BE2C (cell line): ENCODE measurements around the gene LDLRAD4.

Experiments used
- DNase-seq: peaks from one replicate; pipeline ENCODE4 v3.0.0-alpha.2; 2020
- H3K27me3 ChIP-seq: fragments of 250-450 bp; sonication (Bioruptor Pico); 2 replicates; pipeline ENCODE4 v1.5.1; 2020; ENCODE audit warnings: mild to moderate bottlenecking
- H3K36me3 ChIP-seq: fragments of 250-450 bp; sonication (Bioruptor Pico); 2 replicates; pipeline ENCODE4 v1.5.1; 2020; ENCODE audit warnings: mild to moderate bottlenecking
- H3K4me1 ChIP-seq: fragments of 250-450 bp; sonication (Bioruptor Pico); 2 replicates; pipeline ENCODE4 v1.5.1; 2020
- H3K4me3 ChIP-seq: 2 replicates; pipeline ENCODE4 v1.5.1; 2011; ENCODE audit warnings: low read depth, low read length
- H3K9me3 ChIP-seq: fragments of 250-450 bp; sonication (Bioruptor Pico); 2 replicates; pipeline ENCODE4 v1.5.1; 2020
- TF ChIP-seq, protein P1 (sequence below): IDR thresholded peaks from 2 replicates; pipeline ENCODE4 v1.5.1; 2012; ENCODE audit warnings: mild to moderate bottlenecking, low read depth, low read length

LDLRAD4 gene

DNA sequence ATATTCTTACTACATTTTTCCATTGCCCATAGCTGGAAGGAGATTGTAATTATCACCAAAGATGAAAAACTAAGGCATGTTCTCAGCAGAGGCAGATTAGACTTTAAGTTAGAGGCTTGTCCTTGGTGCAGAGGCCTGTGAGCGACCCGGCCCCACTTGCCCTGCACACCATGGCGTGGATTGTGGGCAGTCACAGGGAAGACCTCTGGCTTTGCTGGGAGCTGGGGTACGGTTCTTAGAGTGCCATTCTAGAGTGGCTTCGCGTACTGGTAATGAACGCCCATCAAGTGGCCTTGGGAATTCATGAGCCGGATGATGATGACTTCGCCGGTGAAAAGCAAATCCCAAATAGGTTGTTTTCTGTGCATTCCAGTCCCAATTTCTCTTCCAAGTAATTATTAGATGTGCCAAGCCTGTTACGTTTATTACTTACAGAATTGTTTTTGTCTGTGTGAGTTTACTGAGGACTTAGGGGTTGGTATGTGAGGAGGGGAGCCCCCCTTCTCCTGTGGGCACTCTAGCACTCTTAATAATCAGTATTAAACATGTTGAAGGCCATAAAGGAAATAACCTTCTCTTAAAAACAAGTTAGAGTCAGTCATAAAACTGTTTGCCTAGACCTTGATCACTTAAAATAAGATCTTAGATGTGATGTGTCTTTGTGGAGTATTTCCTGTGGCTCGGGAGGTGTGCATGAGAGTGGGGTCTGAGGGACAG is 90.6 kb downstream of the LDLRAD4 start:
- no peaks in the 10 kb centered on the region for H3K9me3 ChIP-seq
- DNase-seq: no peak
- TF ChIP-seq, protein P1, sequence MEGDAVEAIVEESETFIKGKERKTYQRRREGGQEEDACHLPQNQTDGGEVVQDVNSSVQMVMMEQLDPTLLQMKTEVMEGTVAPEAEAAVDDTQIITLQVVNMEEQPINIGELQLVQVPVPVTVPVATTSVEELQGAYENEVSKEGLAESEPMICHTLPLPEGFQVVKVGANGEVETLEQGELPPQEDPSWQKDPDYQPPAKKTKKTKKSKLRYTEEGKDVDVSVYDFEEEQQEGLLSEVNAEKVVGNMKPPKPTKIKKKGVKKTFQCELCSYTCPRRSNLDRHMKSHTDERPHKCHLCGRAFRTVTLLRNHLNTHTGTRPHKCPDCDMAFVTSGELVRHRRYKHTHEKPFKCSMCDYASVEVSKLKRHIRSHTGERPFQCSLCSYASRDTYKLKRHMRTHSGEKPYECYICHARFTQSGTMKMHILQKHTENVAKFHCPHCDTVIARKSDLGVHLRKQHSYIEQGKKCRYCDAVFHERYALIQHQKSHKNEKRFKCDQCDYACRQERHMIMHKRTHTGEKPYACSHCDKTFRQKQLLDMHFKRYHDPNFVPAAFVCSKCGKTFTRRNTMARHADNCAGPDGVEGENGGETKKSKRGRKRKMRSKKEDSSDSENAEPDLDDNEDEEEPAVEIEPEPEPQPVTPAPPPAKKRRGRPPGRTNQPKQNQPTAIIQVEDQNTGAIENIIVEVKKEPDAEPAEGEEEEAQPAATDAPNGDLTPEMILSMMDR: no peak
- no peak overlapping the region for H3K4me3 ChIP-seq
- H3K36me3 ChIP-seq: no peaks in the 10 kb centered on the region
- no peaks in the 10 kb centered on the region for H3K4me1 ChIP-seq
- H3K27me3 ChIP-seq: no peaks in the 10 kb centered on the region

DNA sequence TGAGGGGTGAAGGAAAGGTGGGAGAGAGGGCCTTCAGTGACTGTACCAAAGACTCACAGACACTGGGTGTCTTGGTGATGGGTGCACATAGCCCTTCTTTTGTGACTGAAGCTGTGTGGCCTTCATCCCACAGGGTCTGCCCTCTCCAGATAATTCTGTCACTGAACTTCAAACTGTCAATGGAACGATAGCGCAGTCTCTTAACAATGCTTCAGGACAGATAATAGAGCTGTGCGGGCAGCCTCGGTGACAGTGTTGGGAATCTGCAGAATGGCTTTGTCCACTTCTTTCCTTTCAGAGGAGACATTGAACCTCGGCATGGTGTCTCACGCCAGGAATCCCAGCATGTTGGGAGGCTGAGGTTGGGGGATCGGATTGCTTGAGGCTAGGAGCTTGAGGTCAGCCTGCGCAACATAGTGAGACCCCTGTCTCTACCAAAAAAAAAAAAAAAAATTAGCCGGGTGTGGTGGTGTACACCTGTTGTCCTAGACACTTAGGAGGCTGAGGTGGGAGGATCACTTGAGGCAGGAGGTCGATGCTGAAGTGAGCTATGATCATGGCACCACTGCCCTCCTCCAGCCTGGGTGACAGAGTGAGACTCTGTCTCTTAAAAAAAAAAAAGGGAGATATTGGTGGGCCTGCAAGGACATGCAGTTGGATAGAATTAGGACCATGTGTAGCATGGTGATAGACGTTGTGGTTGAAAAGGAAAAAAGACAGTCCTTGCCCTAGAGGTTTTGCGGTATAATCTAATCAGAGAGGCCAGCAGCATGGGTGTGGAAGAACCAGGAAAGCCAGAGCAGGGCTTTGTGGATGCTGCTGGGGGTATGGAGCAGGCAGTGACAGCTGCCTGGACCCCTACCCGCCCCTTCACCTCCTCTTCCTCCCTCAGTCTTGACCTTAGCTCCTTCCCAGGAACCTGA is 91.4 kb downstream of the LDLRAD4 start:
- no peaks in the 10 kb centered on the region for H3K27me3 ChIP-seq
- no peak for DNase-seq
- no peaks in the 10 kb centered on the region for H3K9me3 ChIP-seq
- TF ChIP-seq, protein P1: no peak
- no peak overlapping the region for H3K4me3 ChIP-seq
- no peaks in the 10 kb centered on the region for H3K36me3 ChIP-seq
- H3K4me1 ChIP-seq: no peaks in the 10 kb centered on the region

GRCh38 chr18:13311193-13311592 is 92.6 kb downstream of the LDLRAD4 start:
- no peaks in the 10 kb centered on the region for H3K4me1 ChIP-seq
- no peaks in the 10 kb centered on the region for H3K36me3 ChIP-seq
- no peak overlapping the region for H3K4me3 ChIP-seq
- no peak for DNase-seq
- H3K9me3 ChIP-seq: no peaks in the 10 kb centered on the region
- TF ChIP-seq, protein P1: no peak
- H3K27me3 ChIP-seq: no peaks in the 10 kb centered on the region

DNA sequence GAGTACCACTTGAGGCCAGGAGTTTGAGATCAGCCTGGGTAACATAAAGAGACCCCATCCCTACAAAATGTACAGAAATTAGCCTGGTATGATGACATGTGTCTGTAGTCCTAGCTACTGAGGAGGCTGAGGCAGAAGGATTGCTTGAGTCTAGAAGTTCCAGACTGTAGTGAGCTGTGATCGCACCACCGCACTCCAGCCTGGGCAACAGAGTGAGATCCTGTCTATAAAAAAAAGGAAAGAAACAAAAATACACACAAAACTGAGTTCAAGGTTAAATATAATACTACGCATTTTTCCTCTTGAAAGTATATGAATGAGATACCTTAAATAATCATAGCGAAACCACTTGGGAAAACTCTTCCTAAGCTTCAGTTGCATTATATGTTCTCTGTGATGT is 94.0 kb downstream of the LDLRAD4 start:
- TF ChIP-seq, protein P1: no peak
- H3K9me3 ChIP-seq: no peaks in the 10 kb centered on the region
- no peaks in the 10 kb centered on the region for H3K36me3 ChIP-seq
- no peaks in the 10 kb centered on the region for H3K27me3 ChIP-seq
- H3K4me3 ChIP-seq: no peak overlapping the region
- DNase-seq: no peak
- H3K4me1 ChIP-seq: no peaks in the 10 kb centered on the region

- no peaks in the 10 kb centered on the region for H3K27me3 ChIP-seq
- no peaks in the 10 kb centered on the region for H3K4me1 ChIP-seq
- TF ChIP-seq, protein P1: no peak
- H3K9me3 ChIP-seq: no peaks in the 10 kb centered on the region
- no peak for DNase-seq
- no peak overlapping the region for H3K4me3 ChIP-seq
- H3K36me3 ChIP-seq: no peaks in the 10 kb centered on the region
Observed at GRCh38 chr18:13313006-13313686, 94.6 kb downstream of the LDLRAD4 start.
